HG03378 (cell line): ENCODE measurements around the gene AURKAIP1.

ENCODE experiments used
- ATAC-seq: cut with Tn5 transposase; IDR thresholded peaks from one replicate; pipeline ENCODE4 v1.9.1; 2021; ENCODE audit warnings: mild to moderate bottlenecking, moderate library complexity; ENCODE audit not compliant: unreplicated experiment

AURKAIP1 gene

DNA sequence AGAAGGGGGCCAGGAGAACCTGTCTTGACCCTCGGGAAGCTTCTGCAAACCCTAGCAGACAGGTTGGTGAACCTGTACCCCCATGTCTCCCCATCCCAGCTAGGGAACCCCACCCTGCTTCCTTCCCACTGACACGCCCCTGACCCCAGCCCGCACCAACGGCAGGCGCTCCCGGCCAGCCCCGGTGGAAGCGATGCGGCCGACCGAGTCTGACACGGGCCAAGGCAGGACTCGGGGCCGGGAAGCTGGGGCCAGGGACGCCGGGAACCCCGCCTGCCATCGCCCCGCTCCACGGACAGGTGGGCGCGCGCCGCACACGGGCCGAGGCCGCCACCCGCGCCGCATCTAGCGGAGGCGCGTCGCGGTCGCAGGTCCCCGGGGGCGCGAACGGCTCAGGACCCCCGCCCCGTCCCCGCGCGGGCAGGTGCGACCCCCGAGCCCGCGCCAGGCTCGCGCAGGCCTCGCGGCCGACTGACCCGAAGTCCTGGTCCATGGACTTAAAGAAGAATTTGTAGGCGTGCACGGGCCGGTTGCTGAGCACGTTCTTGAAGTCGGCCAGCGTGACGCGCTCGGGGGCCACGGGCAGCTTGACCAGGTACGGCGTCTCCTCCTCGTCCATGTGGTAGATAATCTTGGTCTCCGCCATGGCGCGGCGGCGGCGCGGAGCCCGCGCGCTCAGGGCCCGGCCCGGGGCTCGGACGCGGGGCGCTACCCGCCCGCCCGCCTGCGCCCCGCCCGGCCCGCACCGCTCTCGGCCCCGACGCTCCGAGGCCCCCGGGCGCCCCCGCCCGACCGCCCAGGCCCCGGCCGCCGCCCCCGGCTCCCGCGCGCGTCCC lies 26.4 kb downstream of the AURKAIP1 start:
- no peak for ATAC-seq

DNA sequence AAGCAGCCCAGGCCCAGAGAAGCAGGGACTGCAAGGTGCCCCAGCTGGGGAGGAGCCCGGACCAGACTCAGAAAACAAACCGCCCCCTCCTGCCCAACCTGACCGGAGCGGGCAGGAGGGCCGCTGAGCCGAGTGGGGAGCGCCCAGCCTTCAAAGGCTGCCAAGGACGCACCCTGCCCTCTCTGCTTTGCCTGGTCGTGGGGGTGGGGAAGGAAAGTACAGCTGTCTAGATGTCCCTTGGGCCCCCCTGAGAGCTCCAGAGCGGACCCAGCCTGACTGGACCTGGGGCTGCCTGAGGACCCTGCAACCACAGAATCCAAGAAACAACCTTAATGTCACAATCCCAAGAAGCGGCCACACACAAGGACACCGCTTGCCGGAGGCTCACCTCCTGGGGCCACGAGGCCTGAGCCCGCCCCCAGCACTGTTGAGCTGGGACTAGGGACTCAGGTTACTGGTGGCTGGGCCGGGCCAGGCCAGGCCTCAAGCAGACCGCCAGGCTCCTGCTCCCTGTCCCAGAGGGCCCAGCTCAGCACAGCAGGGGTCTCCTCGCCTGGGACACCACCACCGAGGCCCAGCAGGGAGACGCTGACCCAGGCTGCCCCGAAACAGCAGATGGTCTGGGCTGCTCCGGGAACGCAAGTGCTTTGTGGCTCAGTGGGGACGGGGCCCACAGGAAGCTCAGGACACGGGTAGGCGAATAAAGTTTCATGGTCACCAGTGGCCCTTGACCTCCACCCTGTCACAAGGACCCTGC lies 27.2 kb downstream of the AURKAIP1 start:
- ATAC-seq = no peak

DNA sequence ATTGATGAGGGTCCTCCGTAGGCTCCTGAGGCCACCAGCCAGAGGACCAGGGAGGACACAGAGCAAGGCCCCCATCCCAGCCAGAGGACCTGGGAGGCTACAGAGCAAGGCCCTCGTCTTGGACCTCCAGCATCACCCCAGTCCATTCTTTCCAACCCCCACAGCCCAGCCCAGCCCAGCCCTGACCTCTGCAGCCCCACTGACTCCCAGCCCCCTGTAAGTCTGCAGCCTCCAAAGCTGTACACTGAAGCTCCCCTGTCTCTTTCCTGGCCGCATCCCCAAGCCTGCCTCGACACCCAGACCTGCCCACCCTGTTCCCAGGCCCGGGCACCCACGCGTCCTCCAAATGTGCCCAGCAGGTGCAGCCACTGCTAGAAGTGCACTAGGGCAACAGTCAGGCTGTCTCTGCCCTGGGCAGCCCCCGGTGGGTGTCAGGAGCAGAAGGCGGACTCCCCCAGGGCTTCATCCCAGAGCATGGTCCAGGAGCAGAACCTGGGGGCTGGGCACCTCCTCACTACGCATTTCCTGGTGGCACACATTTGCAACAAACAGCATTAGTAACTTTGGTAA lies 27.9 kb downstream of the AURKAIP1 start:
- no peak for ATAC-seq

DNA sequence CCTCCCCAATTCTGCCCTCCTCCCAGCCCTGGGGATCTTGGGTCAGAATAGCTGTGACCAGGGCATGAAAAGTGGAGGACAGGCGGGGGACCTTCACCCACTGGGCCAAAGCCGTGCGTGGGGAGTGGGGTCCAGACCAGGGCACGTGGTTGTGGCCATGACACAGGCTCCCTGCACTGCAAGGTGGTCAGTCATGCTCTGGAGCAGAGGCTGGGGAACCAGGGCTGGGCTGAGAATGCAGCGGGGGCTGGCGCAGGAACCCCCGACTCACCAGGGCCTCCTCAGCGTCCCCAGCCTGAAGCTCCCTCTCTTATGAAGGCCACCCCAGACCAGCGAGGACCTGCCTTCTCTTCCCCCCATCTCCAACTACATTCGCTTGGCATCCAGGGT lies 28.5 kb downstream of the AURKAIP1 start:
- ATAC-seq = no peak

DNA sequence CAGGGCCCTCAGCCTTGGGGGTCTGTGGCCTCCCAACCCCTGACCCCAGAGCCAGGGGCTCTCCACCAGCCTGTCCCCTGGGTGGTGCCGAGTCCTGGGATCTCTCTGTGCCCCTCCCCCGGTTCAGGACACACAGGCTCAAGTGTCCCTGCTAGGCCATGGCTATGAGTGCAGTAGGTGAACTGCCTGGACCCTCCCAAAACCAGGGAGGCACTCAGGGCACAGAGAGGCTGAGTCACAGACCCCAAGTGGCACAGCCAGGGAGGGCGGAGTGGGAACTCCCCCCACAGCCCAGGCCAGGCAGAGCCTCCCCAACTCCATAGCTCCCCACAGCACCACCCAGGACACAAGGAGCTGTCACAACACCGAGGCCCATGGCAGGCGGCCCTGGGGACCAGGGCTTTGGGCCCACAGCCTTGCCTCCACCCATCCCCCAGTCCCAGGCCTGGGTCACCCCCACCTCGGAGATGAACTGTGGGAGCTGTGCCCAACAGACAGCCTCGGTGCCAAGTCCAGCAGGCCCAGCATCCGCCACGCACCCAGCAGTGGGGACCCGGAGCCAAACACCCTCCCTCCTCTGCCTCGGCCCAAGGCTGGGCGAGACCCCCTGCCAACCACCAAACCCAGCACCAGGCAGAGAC lies 29.0 kb downstream of the AURKAIP1 start:
- ATAC-seq = no peak

DNA sequence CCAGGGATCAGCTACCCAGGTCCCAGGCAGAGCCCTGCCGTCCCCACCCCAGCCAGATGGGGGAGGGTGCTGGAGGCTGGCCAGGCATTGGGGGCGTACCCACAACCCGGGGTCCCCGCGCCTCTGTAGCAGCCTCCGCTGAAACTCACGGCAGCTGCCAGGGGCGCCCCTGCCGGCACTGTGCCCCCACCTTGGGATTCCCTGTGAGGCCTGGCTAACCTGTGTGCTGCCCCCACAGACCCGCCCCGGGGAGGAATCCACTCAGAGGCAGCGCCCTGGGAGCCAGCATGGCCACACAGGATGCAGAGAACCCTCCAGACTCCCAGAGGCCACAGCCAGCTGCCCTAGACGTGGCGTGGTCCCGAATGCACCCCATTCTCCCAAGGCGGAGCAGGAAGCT lies 29.6 kb downstream of the AURKAIP1 start:
- ATAC-seq = no peak

DNA sequence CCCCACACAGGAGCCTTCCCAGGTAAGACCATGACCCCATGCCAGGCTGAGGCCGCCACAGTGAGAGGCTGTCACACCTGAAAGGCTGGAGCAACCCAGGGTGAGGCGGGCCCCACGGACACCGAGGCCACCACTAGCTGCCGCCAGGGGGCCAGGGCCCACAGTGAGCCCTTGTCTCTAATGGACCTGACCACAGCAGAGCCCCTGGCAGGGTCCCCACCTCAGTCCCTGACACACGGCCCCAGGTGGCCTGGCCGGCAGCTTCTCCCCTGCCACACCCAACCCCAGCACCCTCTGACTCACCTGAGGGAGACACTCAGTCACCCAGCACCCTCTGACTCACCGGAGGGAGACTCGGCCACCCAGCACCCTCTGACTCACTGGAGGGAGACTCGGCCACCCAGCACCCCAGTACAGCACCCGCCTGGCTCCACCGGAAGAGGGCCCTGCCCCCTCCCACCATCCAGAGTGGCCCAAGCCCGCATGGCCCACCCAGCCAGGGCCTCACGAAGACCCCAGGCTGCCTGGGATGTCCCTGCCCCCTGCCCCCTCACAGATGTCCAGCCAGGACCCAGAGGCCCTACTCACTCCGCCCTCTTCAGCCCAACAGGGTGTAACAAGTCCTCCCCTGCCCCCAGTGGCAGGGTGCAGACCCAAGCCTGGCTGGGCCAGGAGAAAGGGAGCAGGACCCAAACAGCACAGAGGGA lies 30.2 kb downstream of the AURKAIP1 start:
- no peak for ATAC-seq

DNA sequence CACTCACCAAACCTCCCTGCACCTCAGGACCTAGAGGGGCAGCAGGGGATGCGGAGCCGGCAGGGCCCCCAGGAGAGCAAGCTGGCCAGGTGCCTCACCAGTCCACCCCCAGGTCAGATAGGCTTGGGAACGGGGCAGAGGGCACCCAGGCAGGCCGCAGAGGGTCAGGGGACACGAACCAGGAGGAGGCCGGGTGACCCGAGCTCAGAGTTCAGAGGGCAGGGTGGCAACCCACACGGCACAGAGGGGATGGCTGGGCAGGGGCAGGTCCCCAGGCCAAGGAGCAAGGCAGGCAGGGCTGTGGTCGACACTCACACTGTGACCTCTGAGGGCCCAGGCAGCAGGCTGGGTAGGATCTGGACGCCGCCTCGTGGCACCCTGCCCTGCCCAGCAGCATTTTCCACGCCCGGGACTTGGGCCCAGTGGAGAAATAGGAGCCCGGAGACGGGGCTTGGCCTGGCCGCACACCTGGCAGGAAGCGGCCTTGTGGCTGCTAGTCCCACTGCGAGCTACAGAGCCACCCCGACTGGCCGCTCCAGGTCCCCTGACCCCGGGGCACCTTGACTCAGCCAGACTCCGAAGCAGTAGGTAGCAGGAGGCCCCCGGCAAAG lies 31.1 kb downstream of the AURKAIP1 start:
- ATAC-seq = no peak

DNA sequence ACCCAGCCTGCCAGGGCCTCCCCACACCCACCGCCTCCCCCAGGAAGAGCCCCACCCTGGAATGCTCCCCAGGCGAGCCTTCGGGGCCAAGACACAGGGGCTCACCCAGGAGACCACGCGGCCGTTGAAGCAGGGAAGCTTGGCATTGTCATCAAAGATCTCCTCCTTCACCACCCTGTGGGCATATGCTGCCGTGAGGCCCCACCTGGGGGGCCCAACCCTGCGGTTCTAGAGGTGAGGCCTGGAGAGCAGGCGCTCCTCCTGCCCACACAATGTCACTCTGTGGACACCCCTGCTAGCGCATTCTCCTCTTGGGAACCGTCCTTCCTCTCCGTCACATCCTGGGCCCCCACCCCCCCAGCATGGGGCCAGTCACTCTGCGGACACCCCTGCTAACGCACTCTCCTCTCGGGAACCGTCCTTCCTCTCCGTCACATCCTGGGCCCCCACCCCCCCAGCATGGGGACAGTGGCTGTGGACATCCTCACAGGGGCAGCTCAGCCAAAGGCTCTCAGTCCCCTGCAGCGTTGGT lies 32.4 kb downstream of the AURKAIP1 start:
- no peak for ATAC-seq

DNA sequence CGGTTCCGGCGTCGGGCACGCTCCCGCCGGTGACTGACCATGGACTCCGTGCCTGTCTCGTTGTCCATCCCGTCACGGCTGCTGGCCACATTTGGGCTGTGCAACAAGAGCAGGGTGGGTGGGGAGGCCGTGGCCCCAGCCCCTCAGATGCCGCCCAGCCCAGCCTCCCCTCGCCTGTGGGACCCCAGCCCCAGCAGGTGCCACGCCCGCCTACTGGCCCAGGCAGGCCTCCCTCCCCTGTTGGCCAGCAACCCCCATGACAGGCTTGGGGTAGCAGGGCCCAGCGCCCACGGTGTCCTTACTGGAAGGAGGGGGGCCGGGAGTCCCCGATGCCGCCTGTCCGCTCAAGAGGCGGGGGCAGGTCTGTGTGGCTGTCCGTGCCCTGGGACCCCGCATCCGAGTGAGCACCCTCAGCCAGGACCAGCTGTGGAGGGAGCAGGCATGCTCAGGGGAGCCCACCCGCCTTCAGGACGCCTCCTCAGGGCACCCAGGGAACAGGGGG lies 32.9 kb downstream of the AURKAIP1 start:
- no peak for ATAC-seq

DNA sequence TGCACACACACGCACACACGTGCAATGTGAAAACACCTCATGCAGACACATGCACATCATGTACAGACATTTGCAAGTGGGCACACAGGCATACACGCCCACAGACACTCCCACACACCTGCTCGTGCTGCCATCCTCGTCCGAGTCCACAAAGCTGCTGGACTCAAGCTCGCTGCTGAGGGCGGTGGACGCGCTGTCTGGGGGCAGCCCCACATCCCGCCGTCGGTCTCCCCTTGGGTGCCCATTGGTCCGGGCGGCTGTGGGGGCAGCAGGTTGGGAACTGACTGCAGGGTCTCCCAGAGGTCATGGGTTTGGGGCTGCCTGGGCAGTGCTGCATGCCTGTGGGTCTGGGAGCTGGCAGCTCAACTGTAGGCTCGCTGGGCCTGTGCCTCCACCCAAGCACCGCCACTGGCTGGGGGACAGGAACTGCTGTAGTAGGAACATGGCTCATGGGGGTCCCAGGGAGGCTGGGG lies 33.4 kb downstream of the AURKAIP1 start:
- no peak for ATAC-seq

DNA sequence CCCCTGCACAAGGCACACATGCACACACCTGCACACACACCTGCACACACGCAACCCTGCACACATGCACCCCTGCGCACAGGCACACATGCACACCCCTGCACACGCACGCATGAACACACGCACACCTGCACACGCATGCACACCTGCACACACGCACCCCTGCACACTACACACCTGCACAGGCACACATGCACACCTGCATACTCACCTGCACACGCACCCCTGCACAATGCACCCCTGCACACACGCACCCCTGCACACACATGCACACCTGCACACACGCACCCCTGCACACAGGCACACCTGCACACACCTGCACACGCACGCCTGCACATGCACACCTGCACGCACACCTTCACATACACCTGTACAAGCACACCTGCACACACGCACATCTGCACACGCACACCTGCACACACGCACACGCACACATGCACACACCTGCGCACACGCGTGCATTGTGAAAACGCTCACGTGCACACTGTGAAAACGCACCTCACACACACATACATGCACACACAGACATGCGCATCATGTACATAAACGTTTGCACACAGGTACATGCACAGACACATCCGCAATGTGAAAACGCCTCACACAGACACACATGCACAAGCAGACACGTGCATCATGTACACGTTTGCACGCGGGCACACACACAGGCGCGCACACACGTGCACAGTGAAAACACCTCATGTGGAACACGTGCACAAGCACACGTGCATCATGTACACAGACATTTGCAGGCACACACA lies 34.0 kb downstream of the AURKAIP1 start:
- no peak for ATAC-seq

DNA sequence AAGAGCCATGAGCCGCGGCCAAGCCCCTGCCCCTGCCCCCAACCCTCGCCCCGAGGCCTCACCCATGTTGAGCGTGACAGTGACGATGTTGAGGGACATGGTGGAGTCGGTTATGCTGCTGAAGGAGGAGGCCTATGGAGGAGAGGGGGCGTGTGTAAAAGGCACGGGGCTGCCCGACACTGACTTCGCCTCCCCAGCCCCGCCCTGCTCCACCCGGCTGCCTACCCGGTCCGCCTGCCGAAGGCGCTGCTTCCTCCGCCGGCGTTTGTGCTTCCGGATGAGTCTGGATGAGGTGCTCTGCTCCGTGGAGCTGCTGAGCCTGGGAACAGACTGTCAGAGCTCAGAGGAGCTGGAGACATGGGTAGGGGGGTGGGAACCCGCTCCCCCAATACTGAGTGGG lies 34.8 kb downstream of the AURKAIP1 start:
- ATAC-seq = no peak

DNA sequence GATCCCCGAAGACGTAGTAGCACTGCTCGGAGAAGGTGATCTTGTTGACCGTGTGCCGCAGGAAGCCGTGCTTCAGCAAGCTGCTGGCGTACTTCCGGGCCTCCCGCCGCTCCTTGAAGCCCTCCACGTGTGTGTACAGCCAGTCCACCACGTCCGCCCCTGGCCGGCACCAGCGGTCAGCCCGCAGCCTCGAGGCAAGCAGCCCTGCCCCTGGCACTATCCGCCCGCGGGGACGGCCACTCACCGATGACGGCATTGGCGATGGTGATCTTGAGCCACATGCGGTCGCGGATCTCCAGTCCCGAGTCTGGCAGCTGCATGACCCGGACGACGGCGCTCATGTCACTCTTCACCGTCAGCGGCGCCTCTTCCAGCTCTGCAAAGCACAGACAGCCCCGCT lies 36.7 kb downstream of the AURKAIP1 start:
- ATAC-seq = no peak

DNA sequence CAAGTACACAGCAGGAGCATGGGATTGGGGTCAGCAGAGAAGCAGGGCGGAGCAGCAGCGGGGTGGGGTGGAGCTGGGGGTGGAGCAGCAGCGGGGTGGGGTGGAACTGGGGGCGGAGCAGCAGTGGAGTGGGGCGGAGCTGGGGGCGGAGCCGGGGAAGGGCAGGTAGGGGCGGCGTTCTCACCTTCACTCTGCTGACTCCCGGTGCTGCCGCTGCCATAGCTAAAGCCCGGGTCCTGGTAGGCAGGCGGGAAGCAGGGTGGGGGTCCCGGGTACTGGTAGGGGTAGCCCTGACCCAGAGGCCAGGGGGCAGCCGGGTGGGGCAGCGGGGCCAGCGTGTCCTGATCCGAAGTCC lies 37.2 kb downstream of the AURKAIP1 start:
- ATAC-seq = no peak

DNA sequence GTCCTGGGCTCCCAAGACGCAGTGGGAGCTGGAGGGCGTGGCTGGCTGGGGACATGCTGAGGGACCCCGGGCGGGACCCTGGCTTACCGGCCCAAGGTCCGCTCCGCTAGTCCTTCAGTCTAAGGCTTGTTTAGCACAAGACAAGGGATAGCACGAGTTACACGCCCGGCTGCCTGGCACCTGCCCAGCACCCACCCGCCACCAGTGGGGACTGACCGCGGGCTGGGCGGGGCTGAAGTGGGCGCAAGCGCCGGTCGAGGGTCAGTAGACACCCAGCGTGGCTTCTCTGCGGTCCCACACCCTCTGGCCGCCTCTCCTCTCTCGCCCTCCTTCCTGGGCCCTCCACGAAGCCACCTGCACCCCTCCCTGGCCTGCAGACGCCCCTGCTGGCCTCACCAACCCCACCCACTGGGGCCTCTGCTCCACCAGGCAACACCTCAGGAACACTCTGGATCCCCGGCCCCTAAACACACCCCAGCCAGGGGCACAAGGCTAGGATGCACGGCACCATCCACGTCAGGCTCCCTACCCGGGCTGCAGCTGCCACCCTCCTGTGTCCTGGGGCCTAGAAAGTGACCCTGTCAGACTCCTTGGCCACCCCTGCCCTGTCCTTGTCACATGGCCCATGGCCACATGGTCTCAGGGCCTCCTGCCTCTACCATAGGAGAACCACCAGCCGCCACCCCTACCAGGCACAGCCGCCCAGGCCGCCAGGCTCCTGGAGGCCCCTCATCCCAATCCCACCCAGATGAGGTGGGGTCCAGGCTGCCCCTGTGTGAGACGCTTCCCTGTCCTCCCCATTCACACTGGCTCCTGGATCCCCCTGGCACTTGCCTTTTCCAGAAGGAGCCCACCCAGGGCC lies 37.8 kb downstream of the AURKAIP1 start:
- no peak for ATAC-seq

DNA sequence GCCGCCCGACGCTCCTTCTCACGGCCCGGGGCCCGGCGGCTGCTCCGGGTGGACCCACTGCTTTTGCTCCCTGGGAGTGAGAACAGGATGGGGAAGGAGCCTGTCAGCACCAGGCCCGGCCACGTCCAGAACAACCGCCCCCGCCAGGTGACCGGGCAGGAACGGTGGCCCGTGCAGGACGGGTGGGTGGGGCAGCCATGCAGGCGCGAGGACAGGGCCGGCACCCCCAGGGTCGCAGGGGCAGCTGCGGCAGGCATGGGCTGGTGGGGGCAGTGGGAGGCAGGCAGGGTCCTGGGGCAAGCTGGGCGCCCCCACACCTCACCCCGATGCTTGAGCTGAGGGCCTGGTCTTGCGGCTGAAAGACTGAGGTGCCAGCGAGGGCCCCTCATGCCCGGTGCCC lies 38.6 kb downstream of the AURKAIP1 start:
- ATAC-seq = no peak

DNA sequence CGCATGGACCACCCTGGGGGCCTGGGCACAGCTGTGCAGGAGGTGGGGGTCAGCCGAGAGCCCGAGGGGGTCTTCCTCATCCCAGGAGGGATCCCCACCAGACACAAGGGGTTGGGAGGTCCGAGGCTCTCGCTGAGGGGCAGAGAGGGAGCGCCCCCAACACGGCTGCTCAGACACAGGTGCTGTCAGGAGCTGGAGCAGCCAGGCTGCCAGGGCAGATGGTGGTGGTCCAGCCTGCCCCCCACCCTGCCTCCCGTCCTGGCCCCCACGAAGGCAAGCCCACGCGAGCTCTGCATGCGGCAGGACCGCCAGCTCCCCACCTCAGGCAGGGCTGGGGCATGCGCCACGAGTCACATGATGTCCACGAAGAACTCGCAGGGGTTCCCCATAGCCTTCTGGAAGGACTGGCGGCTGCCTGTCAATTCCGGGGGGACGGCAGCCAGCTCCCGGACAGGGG lies 39.2 kb downstream of the AURKAIP1 start:
- no peak for ATAC-seq
